Lower lobe of right lung (tissue), 2 donors: ENCODE data around the gene WDR45B. TPM values are rescaled to one million over a fixed set of nuclear protein-coding genes. Genes with fewer than 3 reads are reported as not detected.

ENCODE experiments used
- ATAC-seq, 2 donors: fragments of 200-7000 bp; cut with Tn5 transposase; one replicate each; pipeline ENCODE4 v1.9.1; 2020 to 2022; ENCODE audit warnings: mild to moderate bottlenecking in 2 of 2, moderate library complexity in 2 of 2
- DNase-seq: peaks from one replicate; pipeline ENCODE4 v3.0.0-alpha.2; 2020
- H3K27ac ChIP-seq: fragments of 200-600 bp; one replicate; pipeline ENCODE4 v1.8.0; 2022
- H3K27me3 ChIP-seq: fragments of 200-600 bp; one replicate; pipeline ENCODE4 v1.8.0; 2022; ENCODE audit warnings: low read depth
- H3K36me3 ChIP-seq: fragments of 200-600 bp; one replicate; pipeline ENCODE4 v1.8.0; 2022; ENCODE audit warnings: mild to moderate bottlenecking
- H3K4me1 ChIP-seq: fragments of 200-600 bp; one replicate; pipeline ENCODE4 v1.8.0; 2022
- H3K4me3 ChIP-seq: fragments of 200-600 bp; one replicate; pipeline ENCODE4 v1.8.0; 2022; ENCODE audit warnings: mild to moderate bottlenecking
- H3K9me3 ChIP-seq: fragments of 200-600 bp; one replicate; pipeline ENCODE4 v1.8.0; 2022
- CTCF ChIP-seq: fragments of 200-600 bp; IDR thresholded peaks from one replicate; pipeline ENCODE4 v1.8.0; 2022; ENCODE audit warnings: antibody characterized with exemption, mild to moderate bottlenecking
- intact Hi-C: fragments of 100-400 bp; cut with DNase I; formaldehyde crosslinking; loops from one replicate; pipeline ENCODE4 v1.11.0; 2022
- total RNA-seq: library from RNA; stranded (reverse); fragmentation: NEBNext Ultra II Directional; extraction: Animal tissue kit (Norgen Biotek cat#: 25700); gene quantifications from one replicate; pipeline ENCODE4 v1.2.1, GENCODE V29; 2021
- donor health status: DM: no; HTN: yes; CAD: no; lungs with severe emphysema.

Gene WDR45B
- total RNA-seq, 1 donor from 2014 or later = 66.1 TPM

GRCh38 chr17:82603981-82604448 is 44.2 kb downstream of the WDR45B start:
- H3K27ac ChIP-seq = peak overlapping the region; percentile 83
- no peaks in the 10 kb centered on the region for H3K9me3 ChIP-seq
- no peak for TF ChIP-seq CTCF
- peaks cover 65% of the 10 kb centered on the region for H3K36me3 ChIP-seq
- peak; percentile 91 to 95 for ATAC-seq
- DNase-seq = peak; percentile 91
- intact Hi-C loops = no loop called here
- peak overlapping the region; percentile 12 for H3K4me3 ChIP-seq
- no peaks in the 10 kb centered on the region for H3K27me3 ChIP-seq
- peaks cover 39% of the 10 kb centered on the region for H3K4me1 ChIP-seq

GRCh38 chr17:82602986-82603710 is 45.1 kb downstream of the WDR45B start:
- no peak for ATAC-seq
- Histone ChIP-seq H3K36me3 (peaks cover 74% of the 10 kb centered on the region), H3K27ac (peak overlapping the region; percentile 83), H3K9me3 (no peaks in the 10 kb centered on the region), H3K4me1 (peaks cover 39% of the 10 kb centered on the region), H3K27me3 (no peaks in the 10 kb centered on the region), H3K4me3 (peak overlapping the region; percentile 18)
- peak; percentile 32 for DNase-seq
- intact Hi-C loops = no loop called here
- TF ChIP-seq CTCF = no peak

- TF ChIP-seq CTCF = no peak
- intact Hi-C loops = no loop called here
- ATAC-seq (no peak), DNase-seq (no peak)
- peak overlapping the region; percentile 46 for H3K27ac ChIP-seq
- no peaks in the 10 kb centered on the region for H3K9me3 ChIP-seq
- peak overlapping the region; percentile 18 for H3K4me3 ChIP-seq
- H3K27me3 ChIP-seq = no peaks in the 10 kb centered on the region
- peaks cover 79% of the 10 kb centered on the region for H3K36me3 ChIP-seq
- peaks cover 39% of the 10 kb centered on the region for H3K4me1 ChIP-seq
These were observed 45.8 kb downstream of the WDR45B start for GRCh38 chr17:82602487-82602886.

- Histone ChIP-seq H3K36me3 (peaks cover 89% of the 10 kb centered on the region), H3K27ac (no peak overlapping the region)
- TF ChIP-seq CTCF = no peak
These were observed 46.7 kb downstream of the WDR45B start for GRCh38 chr17:82601447-82602000.

GRCh38 chr17:82600731-82601446 is 47.4 kb downstream of the WDR45B start:
- intact Hi-C loops = no loop called here
- no peaks in the 10 kb centered on the region for H3K9me3 ChIP-seq
- H3K4me3 ChIP-seq = no peak overlapping the region
- peaks cover 36% of the 10 kb centered on the region for H3K4me1 ChIP-seq
- H3K36me3 ChIP-seq = peaks cover 90% of the 10 kb centered on the region
- H3K27me3 ChIP-seq = no peaks in the 10 kb centered on the region
- no peak for TF ChIP-seq CTCF
- ATAC-seq (no peak), DNase-seq (no peak)
- H3K27ac ChIP-seq = no peak overlapping the region

More at GRCh38 chr17:82601447-82602000, 46.7 kb downstream of the WDR45B start:
- Histone ChIP-seq H3K4me1 (peaks cover 39% of the 10 kb centered on the region), H3K9me3 (no peaks in the 10 kb centered on the region), H3K4me3 (no peak overlapping the region), H3K27me3 (no peaks in the 10 kb centered on the region)
- intact Hi-C loops = no loop called here
- ATAC-seq (no peak), DNase-seq (no peak)
